Astrocyte (in vitro differentiated cells and primary cell): ENCODE results near the gene HSPB1. TPM values are rescaled to one million over a fixed set of nuclear protein-coding genes. Genes with fewer than 3 reads are reported as not detected.

Experiments used
- DNase-seq: peaks from one replicate; pipeline ENCODE4 v3.0.0-alpha.2; 2010; ENCODE audit warnings: low read depth
- FAIRE-seq: peaks from 2 replicates; lab custom pipeline; 2011; peaks lifted over from hg19 to GRCh38; lab: Jason Lieb, UNC
- H2AFZ ChIP-seq: 2 replicates; pipeline ENCODE4 v1.6.0; 2012; ENCODE audit warnings: low read depth, low read length, inconsistent platforms
- H3K27ac ChIP-seq: 2 replicates; pipeline ENCODE4 v1.5.1; 2011; ENCODE audit warnings: low read depth, low read length, inconsistent platforms
- H3K27me3 ChIP-seq: 2 replicates; pipeline ENCODE4 v1.6.0; 2011; ENCODE audit warnings: low read length, inconsistent platforms; ENCODE audit not compliant: insufficient read depth
- H3K36me3 ChIP-seq: 2 replicates; pipeline ENCODE4 v1.5.1; 2011; ENCODE audit warnings: low read length, inconsistent platforms; ENCODE audit not compliant: insufficient read depth
- H3K4me1 ChIP-seq: 2 replicates; pipeline ENCODE4 v1.5.1; 2011; ENCODE audit warnings: low read length, inconsistent platforms; ENCODE audit not compliant: insufficient read depth
- H3K4me2 ChIP-seq: 2 replicates; pipeline ENCODE4 v1.6.0; 2012; ENCODE audit warnings: low read length, inconsistent platforms
- H3K4me3 ChIP-seq: 2 replicates; pipeline ENCODE4 v1.5.1; 2011; ENCODE audit warnings: low read depth, mild to moderate bottlenecking, low read length, inconsistent platforms; ENCODE audit not compliant: insufficient read depth
- H3K79me2 ChIP-seq: 2 replicates; pipeline ENCODE4 v1.6.0; 2012; ENCODE audit warnings: mild to moderate bottlenecking, low read length, inconsistent platforms; ENCODE audit not compliant: insufficient read depth
- H3K9ac ChIP-seq: 2 replicates; pipeline ENCODE4 v1.6.0; 2012; ENCODE audit warnings: mild to moderate bottlenecking, low read length, inconsistent platforms
- H3K9me3 ChIP-seq: 2 replicates; pipeline ENCODE4 v1.5.1; 2012; ENCODE audit warnings: low read depth, mild to moderate bottlenecking, low read length, inconsistent platforms; ENCODE audit not compliant: insufficient read depth
- H4K20me1 ChIP-seq: 2 replicates; pipeline ENCODE4 v1.6.0; 2012; ENCODE audit warnings: low read length, inconsistent platforms; ENCODE audit not compliant: insufficient read depth
- H3K27ac Mint-ChIP-seq: one replicate; pipeline ENCODE4 v1.8.0; 2021; ENCODE audit warnings: mild to moderate bottlenecking, mixed read lengths; ENCODE audit not compliant: unreplicated experiment
- H3K27me3 Mint-ChIP-seq: one replicate; pipeline ENCODE4 v1.8.0; 2021; ENCODE audit warnings: low read depth, mixed read lengths; ENCODE audit not compliant: unreplicated experiment
- H3K36me3 Mint-ChIP-seq: one replicate; pipeline ENCODE4 v1.8.0; 2021; ENCODE audit warnings: low read depth, mixed read lengths; ENCODE audit not compliant: unreplicated experiment
- H3K4me1 Mint-ChIP-seq: one replicate; pipeline ENCODE4 v1.8.0; 2021; ENCODE audit warnings: low read depth, mixed read lengths; ENCODE audit not compliant: unreplicated experiment
- H3K4me3 Mint-ChIP-seq: one replicate; pipeline ENCODE4 v1.8.0; 2021; ENCODE audit warnings: mild to moderate bottlenecking, moderate library complexity, mixed read lengths; ENCODE audit not compliant: unreplicated experiment
- H3K9me3 Mint-ChIP-seq: one replicate; pipeline ENCODE4 v1.8.0; 2021; ENCODE audit warnings: mild to moderate bottlenecking, mixed read lengths; ENCODE audit not compliant: unreplicated experiment
- EZH2 ChIP-seq: IDR thresholded peaks from 2 replicates; pipeline ENCODE4 v1.6.1; 2012; ENCODE audit warnings: mild to moderate bottlenecking, low read length, inconsistent platforms; ENCODE audit not compliant: insufficient read depth
- total RNA-seq: library from RNA; stranded (reverse); gene quantifications from 2 replicates; pipeline ENCODE4 v1.2.1, GENCODE V29; 2021
- TF ChIP-seq, protein P1 (sequence below): IDR thresholded peaks from 2 replicates; pipeline ENCODE4 v1.5.1; 2011; ENCODE audit warnings: low read depth, mild to moderate bottlenecking, inconsistent platforms, low read length, moderate library complexity; ENCODE audit not compliant: insufficient read depth

HSPB1 gene
- total RNA-seq, 1 donor from 2014 or later, result 933 TPM

DNA sequence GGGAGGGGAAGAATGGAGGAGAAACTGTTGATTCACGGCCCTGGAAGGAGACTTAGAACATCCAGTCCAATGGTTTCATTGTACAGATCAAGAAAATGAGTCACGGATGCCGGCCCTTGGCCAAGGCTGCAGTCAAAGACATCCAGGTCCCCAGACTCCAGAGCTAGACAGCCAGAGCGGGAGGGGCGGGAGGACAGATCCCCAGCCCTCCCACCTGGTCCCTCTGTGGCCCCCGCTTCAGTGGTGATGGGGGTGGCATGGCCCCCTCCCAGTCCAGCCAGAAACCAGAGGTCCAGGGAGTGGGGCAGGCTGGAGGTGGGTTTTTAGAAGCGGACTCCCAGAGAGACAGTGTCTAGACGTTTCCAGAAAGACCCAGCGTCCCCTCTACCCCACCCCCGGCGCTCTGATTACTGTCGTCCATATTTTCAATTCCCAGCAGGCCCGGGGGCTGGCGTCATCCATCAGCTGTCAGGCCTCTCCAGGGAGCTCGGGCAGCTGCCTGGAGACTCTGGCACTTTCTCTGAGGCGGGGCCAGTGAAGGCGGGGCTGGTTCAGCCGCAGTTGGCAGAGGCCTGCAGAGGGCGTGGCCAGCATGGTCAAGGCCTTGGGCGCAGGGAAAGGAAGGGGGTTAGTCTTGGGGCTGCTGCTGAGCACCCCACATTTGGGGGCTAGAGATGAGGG, 8.0 kb upstream of the HSPB1 start:
- peak overlapping the region; percentile 81 for H3K9ac ChIP-seq
- H3K4me3 ChIP-seq, result peak overlapping the region; percentile 45
- no peaks in the 10 kb centered on the region for H3K79me2 ChIP-seq
- H2AFZ ChIP-seq, result peak overlapping the region; percentile 65
- peak overlapping the region; percentile 84 for H3K27ac Mint-ChIP-seq
- H3K27me3 ChIP-seq, result no peaks in the 10 kb centered on the region
- H3K27me3 Mint-ChIP-seq, result no peaks in the 10 kb centered on the region
- peak overlapping the region; percentile 40 for H3K4me3 Mint-ChIP-seq
- H3K4me1 ChIP-seq, result peaks cover 40% of the 10 kb centered on the region
- TF ChIP-seq, protein P1, sequence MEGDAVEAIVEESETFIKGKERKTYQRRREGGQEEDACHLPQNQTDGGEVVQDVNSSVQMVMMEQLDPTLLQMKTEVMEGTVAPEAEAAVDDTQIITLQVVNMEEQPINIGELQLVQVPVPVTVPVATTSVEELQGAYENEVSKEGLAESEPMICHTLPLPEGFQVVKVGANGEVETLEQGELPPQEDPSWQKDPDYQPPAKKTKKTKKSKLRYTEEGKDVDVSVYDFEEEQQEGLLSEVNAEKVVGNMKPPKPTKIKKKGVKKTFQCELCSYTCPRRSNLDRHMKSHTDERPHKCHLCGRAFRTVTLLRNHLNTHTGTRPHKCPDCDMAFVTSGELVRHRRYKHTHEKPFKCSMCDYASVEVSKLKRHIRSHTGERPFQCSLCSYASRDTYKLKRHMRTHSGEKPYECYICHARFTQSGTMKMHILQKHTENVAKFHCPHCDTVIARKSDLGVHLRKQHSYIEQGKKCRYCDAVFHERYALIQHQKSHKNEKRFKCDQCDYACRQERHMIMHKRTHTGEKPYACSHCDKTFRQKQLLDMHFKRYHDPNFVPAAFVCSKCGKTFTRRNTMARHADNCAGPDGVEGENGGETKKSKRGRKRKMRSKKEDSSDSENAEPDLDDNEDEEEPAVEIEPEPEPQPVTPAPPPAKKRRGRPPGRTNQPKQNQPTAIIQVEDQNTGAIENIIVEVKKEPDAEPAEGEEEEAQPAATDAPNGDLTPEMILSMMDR, result no peak
- TF ChIP-seq EZH2, result no peak
- peak overlapping the region; percentile 97 for H3K27ac ChIP-seq
- H3K4me1 Mint-ChIP-seq, result peaks cover 36% of the 10 kb centered on the region
- peak overlapping the region; percentile 84 for H3K4me2 ChIP-seq
- H3K9me3 Mint-ChIP-seq, result no peaks in the 10 kb centered on the region
- no peaks in the 10 kb centered on the region for H3K36me3 ChIP-seq
- H4K20me1 ChIP-seq, result no peaks in the 10 kb centered on the region
- no peaks in the 10 kb centered on the region for H3K9me3 ChIP-seq
- FAIRE-seq, result no peak
- H3K36me3 Mint-ChIP-seq, result no peaks in the 10 kb centered on the region
- peak; percentile 94 for DNase-seq

DNA sequence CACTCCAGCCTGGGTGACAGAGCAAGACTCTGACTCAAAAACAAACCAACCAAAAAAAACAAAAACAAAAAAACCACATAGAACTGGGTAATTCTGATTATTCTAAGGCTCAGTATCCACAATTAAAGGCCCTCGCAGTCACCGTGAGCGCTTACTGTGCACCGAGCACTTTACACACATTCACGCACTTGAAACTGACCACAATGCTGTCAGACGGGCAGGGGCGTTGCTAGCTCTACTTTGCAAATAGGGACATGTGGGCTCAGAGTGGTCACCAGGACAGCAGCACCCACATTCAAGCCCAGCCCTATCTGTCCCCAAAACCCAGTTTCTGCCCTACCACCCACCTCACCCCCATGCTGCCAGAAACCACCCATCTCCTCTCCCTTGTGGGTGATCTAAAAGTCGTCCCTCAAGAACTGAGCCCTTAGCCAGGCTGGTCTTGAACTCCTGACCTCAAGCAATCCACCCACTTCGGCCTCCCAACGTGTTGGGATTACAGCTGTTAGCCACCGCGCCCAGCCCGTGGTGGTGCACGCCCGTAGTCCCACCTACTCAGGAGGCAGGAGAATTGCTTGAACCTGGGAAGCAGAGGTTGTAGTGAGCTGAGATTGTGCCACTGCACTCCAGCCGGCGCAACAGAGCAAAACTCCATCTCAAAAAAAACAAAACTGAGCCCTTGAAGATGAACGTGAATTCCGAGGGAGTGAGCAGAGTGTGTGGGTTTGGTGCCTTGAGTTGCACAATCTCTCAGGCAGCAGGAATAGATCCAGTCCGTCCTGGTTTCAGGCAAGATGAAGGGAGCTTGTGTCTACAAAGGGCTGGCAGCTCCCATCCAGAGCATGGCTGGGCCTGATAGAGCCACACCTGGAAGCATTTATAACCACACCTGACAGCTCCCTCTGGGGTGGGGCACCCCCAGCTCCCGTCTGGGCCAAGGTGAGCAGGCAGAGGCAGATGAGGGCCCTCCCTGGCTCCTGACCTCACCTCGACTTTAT, 5.4 kb upstream of the HSPB1 start:
- no peaks in the 10 kb centered on the region for H3K79me2 ChIP-seq
- H3K4me3 ChIP-seq, result no peak overlapping the region
- peaks cover 28% of the 10 kb centered on the region for H3K4me1 ChIP-seq
- Mint-ChIP-seq H3K27me3 (no peaks in the 10 kb centered on the region), H3K9me3 (peaks cover under 1% of the 10 kb centered on the region), H3K4me1 (peaks cover 24% of the 10 kb centered on the region), H3K36me3 (no peaks in the 10 kb centered on the region), H3K4me3 (no peak overlapping the region), H3K27ac (no peak overlapping the region)
- peak overlapping the region; percentile 53 for H2AFZ ChIP-seq
- no peaks in the 10 kb centered on the region for H3K9me3 ChIP-seq
- FAIRE-seq (no peak), DNase-seq (peak; percentile 84)
- H3K27ac ChIP-seq, result peak overlapping the region; percentile 16
- TF ChIP-seq, protein P1, result no peak
- TF ChIP-seq EZH2, result no peak
- H3K9ac ChIP-seq, result no peak overlapping the region
- H3K27me3 ChIP-seq, result no peaks in the 10 kb centered on the region
- no peaks in the 10 kb centered on the region for H4K20me1 ChIP-seq
- H3K4me2 ChIP-seq, result peak overlapping the region; percentile 35
- no peaks in the 10 kb centered on the region for H3K36me3 ChIP-seq
